ENCODE data around the gene ARHGEF10L.

ARHGEF10L gene

DNA sequence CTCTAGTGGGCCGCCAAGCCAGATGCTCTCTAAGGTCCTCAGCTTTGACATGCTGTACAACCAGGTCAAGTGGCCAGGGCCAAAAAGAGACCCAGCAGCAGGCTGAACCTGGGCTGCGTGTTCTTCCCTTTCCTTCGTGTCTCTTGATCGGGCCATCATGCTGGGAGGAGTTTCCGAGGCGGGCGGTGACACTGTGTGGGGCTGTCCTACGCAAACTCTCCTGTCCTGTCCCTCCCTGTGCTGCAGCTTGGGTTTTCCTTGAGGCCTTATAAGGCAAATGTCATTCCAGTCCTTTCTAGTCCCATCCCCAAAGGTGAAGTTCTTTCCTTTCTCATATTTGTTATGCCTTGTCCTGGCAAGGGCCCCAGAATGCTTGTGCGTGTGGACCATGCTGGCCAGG lies 56.7 kb downstream of the ARHGEF10L start:
- H3K79me1 ChIP-seq (replicated peaks; ENCODE audit: low read length, poor library complexity, severe bottlenecking): peaks cover 11% of the 10 kb centered on the region
- no peak overlapping the region for H2BK15ac ChIP-seq (ENCODE audit: low read depth, poor library complexity, severe bottlenecking)
- WGBS: 85% methylated on average over 9 of the region's 9 CpGs
- no peaks in the 10 kb centered on the region for H3K9me3 ChIP-seq (ENCODE audit: control insufficient read depth, low read length)
- no peak overlapping the region for H3K27ac ChIP-seq (ENCODE audit: low read length, poor library complexity, severe bottlenecking)
- no peak overlapping the region for H2BK12ac ChIP-seq (ENCODE audit: low read length in 2 of 2)
- no peak overlapping the region for H3K4me3 ChIP-seq (ENCODE audit: insufficient read depth in 1 of 2, low read depth in 1 of 2, low read length in 2 of 2)
- H4K91ac ChIP-seq (ENCODE audit: low read length): no peak overlapping the region
- H3K4me2 ChIP-seq (ENCODE audit: low read length, poor library complexity, severe bottlenecking): no peak overlapping the region
- no peak overlapping the region for H3K14ac ChIP-seq (ENCODE audit: low read length in 2 of 2)
- H3K23ac ChIP-seq (ENCODE audit: low read length in 2 of 2): no peak overlapping the region
- no peak overlapping the region for H2BK5ac ChIP-seq (ENCODE audit: low read depth, low read length, poor library complexity, severe bottlenecking)
- H2BK120ac ChIP-seq (ENCODE audit: low read depth, low read length): no peak overlapping the region
- H3K27me3 ChIP-seq (ENCODE audit: control insufficient read depth in 1 of 2, insufficient read depth in 1 of 2, low read length in 2 of 2): no peaks in the 10 kb centered on the region
- no peak for DNase-seq
- H2AFZ ChIP-seq (ENCODE audit: low read depth, low read length): no peak overlapping the region
- H3K9ac ChIP-seq (ENCODE audit: low read length): no peak overlapping the region
- H2AK5ac ChIP-seq (ENCODE audit: low read length, severe bottlenecking): no peak overlapping the region
- peaks cover 25% of the 10 kb centered on the region in 2 experiments for H3K36me3 ChIP-seq (ENCODE audit: control insufficient read depth in 1 of 2, insufficient read depth in 2 of 2, low read depth in 1 of 2, low read length in 2 of 2)
- H3K18ac ChIP-seq (ENCODE audit: low read depth in 1 of 2, low read length in 2 of 2): no peak overlapping the region
- peaks cover 23% of the 10 kb centered on the region for H3K4me1 ChIP-seq (ENCODE audit: control insufficient read depth, insufficient read depth, low read depth, low read length)
- H3K4ac ChIP-seq (ENCODE audit: low read depth in 1 of 2, low read length in 2 of 2): no peak overlapping the region
- H4K8ac ChIP-seq (ENCODE audit: low read length): no peak overlapping the region

GRCh38 chr1:17596651-17597509 lies 57.4 kb downstream of the ARHGEF10L start:
- H3K4me3 ChIP-seq (ENCODE audit: insufficient read depth in 1 of 2, low read depth in 1 of 2, low read length in 2 of 2): no peak overlapping the region
- peaks cover 22% of the 10 kb centered on the region for H3K4me1 ChIP-seq (ENCODE audit: control insufficient read depth, insufficient read depth, low read depth, low read length)
- no peak overlapping the region for H3K4me2 ChIP-seq (ENCODE audit: low read length, poor library complexity, severe bottlenecking)
- no peaks in the 10 kb centered on the region for H3K27me3 ChIP-seq (ENCODE audit: control insufficient read depth in 1 of 2, insufficient read depth in 1 of 2, low read length in 2 of 2)
- no peak overlapping the region for H2AFZ ChIP-seq (ENCODE audit: low read depth, low read length)
- H3K36me3 ChIP-seq (ENCODE audit: control insufficient read depth in 1 of 2, insufficient read depth in 2 of 2, low read depth in 1 of 2, low read length in 2 of 2): peaks cover 23 to 29% of the 10 kb centered on the region in 2 experiments
- peak; percentile 9 for DNase-seq
- H2BK12ac ChIP-seq (ENCODE audit: low read length in 2 of 2): no peak overlapping the region
- 61% methylated on average over 18 of the region's 19 CpGs for WGBS
- H3K23ac ChIP-seq (ENCODE audit: low read length in 2 of 2): no peak overlapping the region
- no peak overlapping the region for H2BK15ac ChIP-seq (ENCODE audit: low read depth, poor library complexity, severe bottlenecking)
- no peak overlapping the region for H2AK5ac ChIP-seq (ENCODE audit: low read length, severe bottlenecking)
- no peak overlapping the region for H3K9ac ChIP-seq (ENCODE audit: low read length)
- no peak overlapping the region for H4K91ac ChIP-seq (ENCODE audit: low read length)
- no peak overlapping the region for H3K27ac ChIP-seq (ENCODE audit: low read length, poor library complexity, severe bottlenecking)
- no peak overlapping the region for H2BK5ac ChIP-seq (ENCODE audit: low read depth, low read length, poor library complexity, severe bottlenecking)
- peaks cover 14% of the 10 kb centered on the region for H3K79me1 ChIP-seq (replicated peaks; ENCODE audit: low read length, poor library complexity, severe bottlenecking)
- H3K9me3 ChIP-seq (ENCODE audit: control insufficient read depth, low read length): no peaks in the 10 kb centered on the region
- H4K8ac ChIP-seq (ENCODE audit: low read length): no peak overlapping the region
- no peak overlapping the region for H2BK120ac ChIP-seq (ENCODE audit: low read depth, low read length)
- no peak overlapping the region for H3K18ac ChIP-seq (ENCODE audit: low read depth in 1 of 2, low read length in 2 of 2)
- H3K4ac ChIP-seq (ENCODE audit: low read depth in 1 of 2, low read length in 2 of 2): no peak overlapping the region
- H3K14ac ChIP-seq (ENCODE audit: low read length in 2 of 2): no peak overlapping the region

- H3K4ac ChIP-seq (ENCODE audit: low read depth in 1 of 2, low read length in 2 of 2): no peak overlapping the region
- WGBS: 91% methylated on average over 9 of the region's 9 CpGs
- H3K4me2 ChIP-seq (ENCODE audit: low read length, poor library complexity, severe bottlenecking): no peak overlapping the region
- H3K4me3 ChIP-seq (ENCODE audit: insufficient read depth in 1 of 2, low read depth in 1 of 2, low read length in 2 of 2): no peak overlapping the region
- no peak overlapping the region for H3K18ac ChIP-seq (ENCODE audit: low read depth in 1 of 2, low read length in 2 of 2)
- H3K27me3 ChIP-seq (ENCODE audit: control insufficient read depth in 1 of 2, insufficient read depth in 1 of 2, low read length in 2 of 2): no peaks in the 10 kb centered on the region
- H3K14ac ChIP-seq (ENCODE audit: low read length in 2 of 2): no peak overlapping the region
- H2BK15ac ChIP-seq (ENCODE audit: low read depth, poor library complexity, severe bottlenecking): no peak overlapping the region
- no peak overlapping the region for H2BK12ac ChIP-seq (ENCODE audit: low read length in 2 of 2)
- DNase-seq: no peak
- no peak overlapping the region for H2BK120ac ChIP-seq (ENCODE audit: low read depth, low read length)
- H3K36me3 ChIP-seq (ENCODE audit: control insufficient read depth in 1 of 2, insufficient read depth in 2 of 2, low read depth in 1 of 2, low read length in 2 of 2): peaks cover 26 to 34% of the 10 kb centered on the region in 2 experiments
- H3K4me1 ChIP-seq (ENCODE audit: control insufficient read depth, insufficient read depth, low read depth, low read length): peaks cover 14% of the 10 kb centered on the region
- no peak overlapping the region for H3K23ac ChIP-seq (ENCODE audit: low read length in 2 of 2)
- H3K9me3 ChIP-seq (ENCODE audit: control insufficient read depth, low read length): no peaks in the 10 kb centered on the region
- H4K8ac ChIP-seq (ENCODE audit: low read length): no peak overlapping the region
- no peak overlapping the region for H2AK5ac ChIP-seq (ENCODE audit: low read length, severe bottlenecking)
- peaks cover 14% of the 10 kb centered on the region for H3K79me1 ChIP-seq (replicated peaks; ENCODE audit: low read length, poor library complexity, severe bottlenecking)
- H3K9ac ChIP-seq (ENCODE audit: low read length): no peak overlapping the region
- no peak overlapping the region for H2BK5ac ChIP-seq (ENCODE audit: low read depth, low read length, poor library complexity, severe bottlenecking)
- no peak overlapping the region for H3K27ac ChIP-seq (ENCODE audit: low read length, poor library complexity, severe bottlenecking)
- no peak overlapping the region for H2AFZ ChIP-seq (ENCODE audit: low read depth, low read length)
- H4K91ac ChIP-seq (ENCODE audit: low read length): no peak overlapping the region
These were observed 58.2 kb downstream of the ARHGEF10L start for GRCh38 chr1:17597651-17598050.

GRCh38 chr1:17598251-17598650 lies 58.8 kb downstream of the ARHGEF10L start:
- H3K79me1 ChIP-seq (replicated peaks; ENCODE audit: low read length, poor library complexity, severe bottlenecking): peaks cover 14% of the 10 kb centered on the region
- H3K9me3 ChIP-seq (ENCODE audit: control insufficient read depth, low read length): no peaks in the 10 kb centered on the region
- H4K91ac ChIP-seq (ENCODE audit: low read length): no peak overlapping the region
- no peak overlapping the region for H3K27ac ChIP-seq (ENCODE audit: low read length, poor library complexity, severe bottlenecking)
- H4K8ac ChIP-seq (ENCODE audit: low read length): no peak overlapping the region
- DNase-seq: no peak
- no peak overlapping the region for H3K23ac ChIP-seq (ENCODE audit: low read length in 2 of 2)
- no peaks in the 10 kb centered on the region for H3K27me3 ChIP-seq (ENCODE audit: control insufficient read depth in 1 of 2, insufficient read depth in 1 of 2, low read length in 2 of 2)
- no peak overlapping the region for H2BK5ac ChIP-seq (ENCODE audit: low read depth, low read length, poor library complexity, severe bottlenecking)
- no peak overlapping the region for H2BK120ac ChIP-seq (ENCODE audit: low read depth, low read length)
- no peak overlapping the region for H3K4me2 ChIP-seq (ENCODE audit: low read length, poor library complexity, severe bottlenecking)
- 89% methylated on average over 3 of the region's 3 CpGs for WGBS
- no peak overlapping the region for H3K9ac ChIP-seq (ENCODE audit: low read length)
- H2AK5ac ChIP-seq (ENCODE audit: low read length, severe bottlenecking): no peak overlapping the region
- no peak overlapping the region for H3K14ac ChIP-seq (ENCODE audit: low read length in 2 of 2)
- peaks cover 18% of the 10 kb centered on the region for H3K4me1 ChIP-seq (ENCODE audit: control insufficient read depth, insufficient read depth, low read depth, low read length)
- no peak overlapping the region for H2BK15ac ChIP-seq (ENCODE audit: low read depth, poor library complexity, severe bottlenecking)
- no peak overlapping the region for H3K4ac ChIP-seq (ENCODE audit: low read depth in 1 of 2, low read length in 2 of 2)
- no peak overlapping the region for H3K4me3 ChIP-seq (ENCODE audit: insufficient read depth in 1 of 2, low read depth in 1 of 2, low read length in 2 of 2)
- no peak overlapping the region for H2BK12ac ChIP-seq (ENCODE audit: low read length in 2 of 2)
- H3K18ac ChIP-seq (ENCODE audit: low read depth in 1 of 2, low read length in 2 of 2): no peak overlapping the region
- no peak overlapping the region for H2AFZ ChIP-seq (ENCODE audit: low read depth, low read length)
- peaks cover 20 to 32% of the 10 kb centered on the region in 2 experiments for H3K36me3 ChIP-seq (ENCODE audit: control insufficient read depth in 1 of 2, insufficient read depth in 2 of 2, low read depth in 1 of 2, low read length in 2 of 2)
